K562 (cell line): Measurements from ENCODE around the gene PLA1A. TPM values are rescaled to one million over a fixed set of nuclear protein-coding genes. Genes with fewer than 3 reads are reported as not detected.

Source experiments
- ATAC-seq: fragments of 200-7000 bp; cut with Tn5 transposase; 3 replicates; pipeline ENCODE4 v1.9.1; 2020; ENCODE audit warnings: moderate library complexity
- BruUV-seq: library from RNA; stranded (reverse); fragments of 400-500 nt; replicated peaks from 2 replicates; lab custom pipeline; 2021; lab: Mats Ljungman, UMichigan
- CTCF ChIA-PET: fragments of 300-600 bp; formaldehyde crosslinking; extraction: SDS; loops from one replicate; lab custom pipeline; 2021; ENCODE audit warnings: low intra/inter-chr PET ratio; lab: Yijun Ruan, JAX
- POLR2A ChIA-PET: fragments of 300-600, 350-650 bp; sonication (Branson Sonifier 250); formaldehyde crosslinking; extraction: SDS; loops from one replicate; lab custom pipeline; 2021; ENCODE audit warnings: antibody characterized with exemption, inconsistent platforms; lab: Yijun Ruan, JAX
- DNase-seq, 4 experiments: peaks; one replicate each; pipeline versions ENCODE4 v3.0.0 to v3.0.0-alpha.2; 2011 to 2018; ENCODE audit warnings: low spot score in 3 of 4, mixed read lengths in 3 of 4; ENCODE audit errors: extremely low read depth in 1 of 4
- FAIRE-seq: peaks from 2 replicates; lab custom pipeline; 2011; peaks lifted over from hg19 to GRCh38; lab: Jason Lieb, UNC
- H2AFZ ChIP-seq: 2 replicates; pipeline ENCODE4 v1.6.0; 2011; ENCODE audit warnings: low read depth, low read length, control low read depth, inconsistent platforms
- H3K27ac ChIP-seq: fragments of 200-600 bp; 3 replicates; pipeline ENCODE4 v1.8.0; 2011; ENCODE audit warnings: low read depth, mild to moderate bottlenecking, control low read depth, inconsistent platforms, low read length, moderate library complexity, mixed read lengths; ENCODE audit errors: extremely low read depth
- H3K27me3 ChIP-seq, 2 experiments: fragments of 300-600 bp in 1 of 2; 2 replicates in 1 of 2; 3 replicates in 1 of 2; pipeline versions ENCODE4 v1.6.0 to v1.8.0; 2011; ENCODE audit warnings: inconsistent platforms in 2 of 2, low read length in 2 of 2, mild to moderate bottlenecking in 1 of 2, mixed read lengths in 1 of 2, moderate library complexity in 1 of 2; ENCODE audit not compliant: control insufficient read depth in 2 of 2, insufficient read depth in 2 of 2
- H3K36me3 ChIP-seq: fragments of 300-600 bp; 3 replicates; pipeline ENCODE4 v1.8.0; 2011; ENCODE audit warnings: mild to moderate bottlenecking, low read length, inconsistent platforms; ENCODE audit not compliant: control insufficient read depth, insufficient read depth
- H3K4me1 ChIP-seq, 2 experiments: fragments of 200-600 bp in 1 of 2; replicated peaks in 1 of 2; 2 replicates in 1 of 2; 3 replicates in 1 of 2; pipeline versions ENCODE4 v1.5.1 to v1.8.0; 2011; ENCODE audit warnings: inconsistent platforms in 2 of 2, low read length in 2 of 2, mild to moderate bottlenecking in 1 of 2, mixed read lengths in 1 of 2, moderate library complexity in 1 of 2; ENCODE audit not compliant: control insufficient read depth in 2 of 2, insufficient read depth in 2 of 2
- H3K4me2 ChIP-seq: 2 replicates; pipeline ENCODE4 v1.6.1; 2011; ENCODE audit warnings: low read length, control low read depth, inconsistent platforms, mixed read lengths; ENCODE audit not compliant: insufficient read depth
- H3K4me3 ChIP-seq: fragments of 200-600 bp; sonication (generic), shearing (Covaris generic); 2 replicates; pipeline ENCODE4 v1.5.1; 2016; ENCODE audit warnings: control low read depth, inconsistent platforms
- H3K79me2 ChIP-seq: fragments of 200-600 bp; 3 replicates; pipeline ENCODE4 v1.8.0; 2011; ENCODE audit warnings: low read length, inconsistent platforms; ENCODE audit not compliant: control insufficient read depth, insufficient read depth
- H3K9ac ChIP-seq, 2 experiments: 2 replicates each; pipeline versions ENCODE4 v1.6.0 to v1.6.1; 2011; ENCODE audit warnings: low read depth in 2 of 2, low read length in 2 of 2, control low read depth in 1 of 2, inconsistent platforms in 1 of 2, mild to moderate bottlenecking in 1 of 2, mixed read lengths in 1 of 2; ENCODE audit not compliant: insufficient read depth in 1 of 2
- H3K9me1 ChIP-seq: one replicate; pipeline ENCODE4 v1.6.0; 2011; ENCODE audit warnings: inconsistent platforms, mild to moderate bottlenecking, low read length, moderate library complexity; ENCODE audit not compliant: control insufficient read depth, insufficient read depth
- H3K9me3 ChIP-seq: replicated peaks from 2 replicates; pipeline ENCODE4 v1.5.1; 2011; ENCODE audit warnings: low read depth, low read length, inconsistent platforms; ENCODE audit not compliant: control insufficient read depth, insufficient read depth
- H4K20me1 ChIP-seq: replicated peaks from 2 replicates; pipeline ENCODE4 v1.6.1; 2011; ENCODE audit warnings: low read length, inconsistent platforms, mixed read lengths; ENCODE audit not compliant: control insufficient read depth, insufficient read depth
- GABPA ChIP-seq: fragments of 200-800 bp; sonication (Bioruptor generic); conservative IDR thresholded peaks from 2 replicates; pipeline ENCODE4 v1.6.1; 2016; ENCODE audit warnings: low read depth, missing genetic modification characterization, missing compliant biosample characterization
- MAFG ChIP-seq: fragments of 450-650 bp; conservative IDR thresholded peaks from 2 replicates; pipeline ENCODE4 v1.6.1; 2016; ENCODE audit warnings: missing genetic modification characterization, missing compliant biosample characterization
- MEIS2 ChIP-seq: fragments of 450-650 bp; IDR thresholded peaks from 2 replicates; pipeline ENCODE4 v1.6.1; 2014; ENCODE audit warnings: mild to moderate bottlenecking; ENCODE audit not compliant: partially characterized antibody
- NFATC3 ChIP-seq: fragments of 450-650 bp; IDR thresholded peaks from 2 replicates; pipeline ENCODE4 v1.6.1; 2017; ENCODE audit warnings: mild to moderate bottlenecking
- ZC3H4 ChIP-seq: sonication (generic); formaldehyde crosslinking; IDR thresholded peaks from 2 replicates; pipeline ENCODE4 v1.9.0; 2021; ENCODE audit warnings: missing genetic modification reagents, borderline replicate concordance
- ZNF830 ChIP-seq: fragments of 250-450 bp; sonication (Bioruptor Pico); IDR thresholded peaks from 2 replicates; pipeline ENCODE4 v1.5.0; 2021; ENCODE audit warnings: mild to moderate bottlenecking
- WGBS: fragments of 100-300 bp; shearing (Covaris generic); methylation state at CpG from one replicate; pipeline ENCODE4 v1.1.6; 2016; ENCODE audit warnings: low coverage, mixed read lengths; ENCODE audit not compliant: insufficient coverage; ENCODE audit errors: missing lambda C conversion rate; 5-methylcytosine and 5-hydroxymethylcytosine counted together
- in situ Hi-C: fragments of 300-500 bp; cut with MboI; formaldehyde crosslinking; loops from 4 replicates; pipeline ENCODE4 v1.15.0; 2018; ENCODE audit warnings: inconsistent platforms, mixed read lengths
- intact Hi-C: fragments of 100-400 bp; cut with micrococcal nuclease; formaldehyde crosslinking; loops from 2 replicates; pipeline ENCODE4 v1.14.2; 2022
- polyA plus RNA-seq, 8 experiments: library from polyadenylated mRNA; depleted of rRNA in 4 of 8; stranded (reverse) in 5 of 8; unstranded in 3 of 8; fragments of >200 nt; fragmentation: Nextera tagmentation in 2 of 8; fragmentation: Illumina TruSeq in 1 of 8; extraction: Ambion mirVana in 2 of 8; extraction: Trizol in 1 of 8; gene quantifications; 2 replicates each; pipeline versions ENCODE4 v1.2.1 to v1.2.3, GENCODE V29; 2011 to 2014; ENCODE audit warnings: inconsistent platforms in 1 of 8, missing spikeins in 1 of 8
- total RNA-seq, 7 experiments: library from RNA; depleted of rRNA in 6 of 7; stranded (reverse); fragments of >200 nt in 6 of 7; fragmentation: Illumina TruSeq in 2 of 7; extraction: Trizol in 2 of 7; gene quantifications; 2 replicates each; pipeline versions ENCODE4 v1.2.1 to v1.2.3, GENCODE V29; 2011 to 2021; ENCODE audit warnings: low replicate concordance in 1 of 7
- TF ChIP-seq, protein P1 (sequence below): fragments of 450-650 bp; IDR thresholded peaks from 2 replicates; pipeline ENCODE4 v1.6.1; 2016; ENCODE audit warnings: borderline replicate concordance
- TF ChIP-seq, protein P2 (sequence below): sonication (generic); IDR thresholded peaks from 2 replicates; pipeline ENCODE4 v1.6.1; 2016
- TF ChIP-seq, protein P3 (sequence below), 2 experiments: IDR thresholded peaks in 1 of 2; conservative IDR thresholded peaks in 1 of 2; 2 replicates each; pipeline ENCODE4 v1.6.1; 2016; ENCODE audit warnings: low read depth in 2 of 2, mild to moderate bottlenecking in 1 of 2, missing compliant biosample characterization in 1 of 2, missing genetic modification characterization in 1 of 2, moderate library complexity in 1 of 2

Gene PLA1A
- total and polyA plus RNA-seq, 9 of the 15 experiments (the other 6 are each of a cell fraction or from before 2014, with no cell fraction given): not detected

DNA sequence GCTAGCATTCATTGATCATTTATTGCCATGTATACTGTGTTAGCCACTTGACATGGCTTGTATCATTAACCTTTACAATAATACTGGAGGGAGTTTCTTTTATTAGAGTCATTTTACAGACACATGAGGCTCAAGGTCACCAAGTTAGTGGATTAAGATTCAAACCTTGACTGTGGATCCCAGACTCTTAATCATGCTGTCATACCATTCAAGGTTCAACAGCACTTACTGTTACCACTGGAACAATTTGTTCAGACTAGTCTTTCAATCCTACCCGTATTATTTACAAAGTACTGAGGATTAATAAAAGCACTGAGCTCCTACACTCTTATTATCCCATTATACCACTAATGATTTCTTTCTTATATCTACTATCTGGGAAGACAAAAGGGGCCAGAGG lies 78.3 kb downstream of the PLA1A start:
- BruUV-seq: no TSS peak
- peaks cover 17% of the 10 kb centered on the region for H3K79me2 ChIP-seq
- H3K27me3 ChIP-seq: no peaks in the 10 kb centered on the region
- 7% methylated on average over 1 of the region's 1 CpG for WGBS
- intact Hi-C loops (loop anchor here (5.0 kb wide), 3 partner anchors 39 to 174 kb away; partner anchors contain the start of gene CD80), in situ Hi-C loops (loop anchor here (25.0 kb wide), 2 partner anchors 539 to 789 kb away; partner anchors contain the start of gene TEX55)
- peak overlapping the region; percentile 81 for H3K4me2 ChIP-seq
- H2AFZ ChIP-seq: peak overlapping the region; percentile 80
- FAIRE-seq (peak; percentile 44), DNase-seq (no peak), ATAC-seq (no peak)
- H3K27ac ChIP-seq: peak overlapping the region; percentile 94; the same call in 2 of the 3 replicates
- H3K9ac ChIP-seq: peak overlapping the region; percentile 26 to 73; a peak in 3 of 4 replicates
- peaks cover 33% of the 10 kb centered on the region; the same call in 2 of the 3 replicates for H3K36me3 ChIP-seq
- H3K4me3 ChIP-seq: peak overlapping the region; percentile 58
- POLR2A ChIA-PET: interaction anchor here (1.3 to 1.6 kb wide), 3 partner anchors 13 to 18 kb away, joined by 3 to 4 read pairs (median 3); no protein-coding TSS in a partner anchor
- H3K4me1 ChIP-seq: peaks cover 0 to 11% of the 10 kb centered on the region in 2 experiments; a peak in 3 of 5 replicates
- no peaks in the 10 kb centered on the region for H3K9me3 ChIP-seq
- no peak for TF ChIP-seq ZNF830
- TF ChIP-seq, protein P1, sequence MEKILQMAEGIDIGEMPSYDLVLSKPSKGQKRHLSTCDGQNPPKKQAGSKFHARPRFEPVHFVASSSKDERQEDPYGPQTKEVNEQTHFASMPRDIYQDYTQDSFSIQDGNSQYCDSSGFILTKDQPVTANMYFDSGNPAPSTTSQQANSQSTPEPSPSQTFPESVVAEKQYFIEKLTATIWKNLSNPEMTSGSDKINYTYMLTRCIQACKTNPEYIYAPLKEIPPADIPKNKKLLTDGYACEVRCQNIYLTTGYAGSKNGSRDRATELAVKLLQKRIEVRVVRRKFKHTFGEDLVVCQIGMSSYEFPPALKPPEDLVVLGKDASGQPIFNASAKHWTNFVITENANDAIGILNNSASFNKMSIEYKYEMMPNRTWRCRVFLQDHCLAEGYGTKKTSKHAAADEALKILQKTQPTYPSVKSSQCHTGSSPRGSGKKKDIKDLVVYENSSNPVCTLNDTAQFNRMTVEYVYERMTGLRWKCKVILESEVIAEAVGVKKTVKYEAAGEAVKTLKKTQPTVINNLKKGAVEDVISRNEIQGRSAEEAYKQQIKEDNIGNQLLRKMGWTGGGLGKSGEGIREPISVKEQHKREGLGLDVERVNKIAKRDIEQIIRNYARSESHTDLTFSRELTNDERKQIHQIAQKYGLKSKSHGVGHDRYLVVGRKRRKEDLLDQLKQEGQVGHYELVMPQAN: no peak
- TF ChIP-seq ZC3H4: no peak
- no peak for TF ChIP-seq MAFG (tag)
- TF ChIP-seq, protein P2, sequence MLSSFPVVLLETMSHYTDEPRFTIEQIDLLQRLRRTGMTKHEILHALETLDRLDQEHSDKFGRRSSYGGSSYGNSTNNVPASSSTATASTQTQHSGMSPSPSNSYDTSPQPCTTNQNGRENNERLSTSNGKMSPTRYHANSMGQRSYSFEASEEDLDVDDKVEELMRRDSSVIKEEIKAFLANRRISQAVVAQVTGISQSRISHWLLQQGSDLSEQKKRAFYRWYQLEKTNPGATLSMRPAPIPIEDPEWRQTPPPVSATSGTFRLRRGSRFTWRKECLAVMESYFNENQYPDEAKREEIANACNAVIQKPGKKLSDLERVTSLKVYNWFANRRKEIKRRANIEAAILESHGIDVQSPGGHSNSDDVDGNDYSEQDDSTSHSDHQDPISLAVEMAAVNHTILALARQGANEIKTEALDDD: 0 out of 2 replicates have a peak, but pooled peaks have one; percentile 23
- TF ChIP-seq, protein P3, sequence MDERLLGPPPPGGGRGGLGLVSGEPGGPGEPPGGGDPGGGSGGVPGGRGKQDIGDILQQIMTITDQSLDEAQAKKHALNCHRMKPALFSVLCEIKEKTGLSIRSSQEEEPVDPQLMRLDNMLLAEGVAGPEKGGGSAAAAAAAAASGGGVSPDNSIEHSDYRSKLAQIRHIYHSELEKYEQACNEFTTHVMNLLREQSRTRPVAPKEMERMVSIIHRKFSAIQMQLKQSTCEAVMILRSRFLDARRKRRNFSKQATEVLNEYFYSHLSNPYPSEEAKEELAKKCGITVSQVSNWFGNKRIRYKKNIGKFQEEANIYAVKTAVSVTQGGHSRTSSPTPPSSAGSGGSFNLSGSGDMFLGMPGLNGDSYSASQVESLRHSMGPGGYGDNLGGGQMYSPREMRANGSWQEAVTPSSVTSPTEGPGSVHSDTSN (CRISPR knock-in tag; IDR thresholded peaks at IDR 0.05; ENCODE audit: low read depth): no peak
- TF ChIP-seq, protein P3 (tag; conservative IDR thresholded peaks at IDR 0.05; ENCODE audit: low read depth): peak; percentile 48; the same call in 1 of the 2 replicates
- no peak for TF ChIP-seq NFATC3
- peak; percentile 57 for TF ChIP-seq MEIS2
- no peak for TF ChIP-seq GABPA (tag)
- CTCF ChIA-PET: no interaction called here
- no peaks in the 10 kb centered on the region for H3K9me1 ChIP-seq
- H4K20me1 ChIP-seq: no peaks in the 10 kb centered on the region
